Measurements from ENCODE around the gene RIC3.

RIC3 gene, protein sequence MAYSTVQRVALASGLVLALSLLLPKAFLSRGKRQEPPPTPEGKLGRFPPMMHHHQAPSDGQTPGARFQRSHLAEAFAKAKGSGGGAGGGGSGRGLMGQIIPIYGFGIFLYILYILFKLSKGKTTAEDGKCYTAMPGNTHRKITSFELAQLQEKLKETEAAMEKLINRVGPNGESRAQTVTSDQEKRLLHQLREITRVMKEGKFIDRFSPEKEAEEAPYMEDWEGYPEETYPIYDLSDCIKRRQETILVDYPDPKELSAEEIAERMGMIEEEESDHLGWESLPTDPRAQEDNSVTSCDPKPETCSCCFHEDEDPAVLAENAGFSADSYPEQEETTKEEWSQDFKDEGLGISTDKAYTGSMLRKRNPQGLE

DNA sequence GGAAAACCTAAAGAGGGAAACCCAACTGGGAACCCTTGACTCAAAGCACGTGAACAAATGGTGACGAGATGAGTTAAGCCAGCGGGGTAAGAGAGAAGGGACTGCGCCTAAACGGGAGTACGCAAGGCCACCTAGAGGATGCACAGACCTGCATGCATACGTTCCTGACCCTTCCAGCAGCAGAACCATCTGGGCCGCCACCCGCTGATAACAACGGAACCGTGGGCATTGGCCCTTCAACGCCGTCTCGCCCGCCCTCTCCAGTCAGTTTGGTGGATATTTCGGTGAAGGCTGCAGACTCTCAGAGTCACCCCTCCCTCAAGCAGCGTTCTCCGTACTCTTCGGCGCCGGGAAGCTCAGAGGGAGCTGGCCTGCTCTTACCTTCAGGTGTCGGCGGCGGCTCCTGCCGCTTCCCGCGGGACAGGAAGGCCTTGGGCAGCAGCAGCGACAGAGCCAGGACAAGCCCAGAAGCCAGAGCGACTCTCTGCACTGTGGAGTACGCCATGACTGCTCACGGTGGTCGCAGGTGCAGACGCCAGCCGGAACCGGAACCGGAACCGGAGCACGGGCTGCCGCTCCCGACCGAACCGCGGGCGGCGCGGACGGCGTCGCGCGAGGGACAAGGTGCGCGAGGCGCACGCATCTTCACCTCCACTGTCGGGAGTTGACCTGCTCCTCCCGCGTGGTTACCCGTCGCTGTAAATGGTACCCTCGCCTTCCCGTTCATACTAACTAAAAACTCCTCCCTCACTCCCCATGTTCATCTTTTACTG, at the start of gene RIC3:
TSS of gene RIC3 (minus strand) at position 541 of the 773 bp plus-strand sequence. CDS start at position 505, 36 bp downstream.
- DNase-seq (ENCODE audit: low read depth), result peak; percentile 34

DNA sequence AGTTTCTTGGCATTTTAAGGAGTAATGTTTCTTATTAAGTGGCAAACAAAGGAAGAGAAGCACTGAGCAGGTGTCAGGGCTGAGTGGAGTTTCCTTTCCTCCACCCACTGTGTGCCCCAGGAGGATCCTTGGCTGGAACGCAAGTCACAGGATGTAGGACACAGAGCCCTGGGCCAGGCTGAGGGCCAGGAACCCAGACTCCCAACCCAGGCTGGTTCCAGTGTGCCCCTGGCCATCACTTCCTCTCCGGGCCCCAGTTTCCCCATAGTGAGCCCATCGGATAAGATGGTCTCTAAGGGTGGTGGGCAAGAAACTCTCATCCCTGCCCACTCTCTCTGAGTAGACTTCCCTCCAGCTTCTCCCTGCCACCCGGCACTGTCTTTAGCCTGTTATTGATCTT, 49.6 kb upstream of the RIC3 start:
- DNase-seq (ENCODE audit: low read depth), result no peak

DNA sequence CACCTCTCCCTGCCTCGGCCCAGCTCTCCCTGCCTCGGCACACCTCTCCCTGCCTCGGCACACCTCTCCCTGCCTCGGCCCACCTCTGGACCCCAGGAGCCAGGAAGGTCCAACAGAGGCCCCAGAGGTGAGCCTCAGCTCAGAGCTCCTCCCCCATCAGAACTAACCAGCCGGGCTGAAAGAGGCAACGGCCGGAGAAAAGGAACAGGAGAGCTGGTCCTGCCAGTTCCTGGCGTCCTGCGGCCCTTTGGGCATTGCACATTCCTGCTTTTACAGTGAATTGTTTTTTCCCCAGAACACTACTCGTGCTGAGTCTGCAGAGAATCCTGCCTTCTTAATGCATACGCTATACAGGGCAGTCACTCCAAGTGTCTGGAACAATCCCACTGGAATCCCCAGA, 49.1 kb upstream of the RIC3 start:
- no peak for DNase-seq (ENCODE audit: low read depth)

DNA sequence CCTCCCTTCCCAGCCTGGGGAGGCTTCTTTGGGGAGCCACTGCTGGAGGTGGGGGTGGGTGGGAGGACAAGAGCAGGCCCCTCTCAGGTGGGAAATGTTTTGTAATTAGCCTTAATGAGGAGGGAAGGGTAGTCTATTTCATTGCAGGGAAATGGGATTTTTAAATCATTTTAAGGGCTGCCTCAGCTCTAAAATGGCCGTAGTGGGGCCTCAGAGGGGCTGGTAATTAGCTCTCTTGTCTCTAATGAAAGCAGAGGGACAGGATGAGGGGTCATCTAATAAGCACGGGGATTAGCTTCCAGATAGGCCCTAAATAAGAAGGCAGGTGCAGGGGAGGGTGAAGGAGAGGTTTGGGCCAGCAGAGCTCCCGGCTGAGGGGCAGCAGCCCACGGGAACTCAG, 48.3 kb upstream of the RIC3 start:
- no peak for DNase-seq (ENCODE audit: low read depth)

DNA sequence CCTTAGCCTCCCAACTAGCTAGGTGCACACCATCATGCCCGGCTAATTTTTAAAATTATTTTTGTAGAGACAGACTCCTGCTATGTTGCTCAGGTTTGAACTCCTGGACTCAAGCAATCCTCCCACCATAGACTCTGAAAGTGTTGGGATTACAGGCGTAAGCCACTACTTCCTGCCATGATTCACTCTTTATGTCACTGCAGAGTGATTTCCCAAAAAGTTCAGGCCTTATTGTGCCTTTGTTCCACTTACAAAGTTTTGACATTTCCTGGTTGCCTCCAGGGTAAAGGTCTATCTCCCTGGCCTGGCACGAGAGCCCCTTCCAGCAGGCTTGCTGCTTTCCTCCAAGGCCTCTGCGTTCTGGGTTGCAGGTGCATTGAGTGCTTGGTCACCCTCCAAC, 44.6 kb upstream of the RIC3 start:
- no peak for DNase-seq (ENCODE audit: low read depth)

DNA sequence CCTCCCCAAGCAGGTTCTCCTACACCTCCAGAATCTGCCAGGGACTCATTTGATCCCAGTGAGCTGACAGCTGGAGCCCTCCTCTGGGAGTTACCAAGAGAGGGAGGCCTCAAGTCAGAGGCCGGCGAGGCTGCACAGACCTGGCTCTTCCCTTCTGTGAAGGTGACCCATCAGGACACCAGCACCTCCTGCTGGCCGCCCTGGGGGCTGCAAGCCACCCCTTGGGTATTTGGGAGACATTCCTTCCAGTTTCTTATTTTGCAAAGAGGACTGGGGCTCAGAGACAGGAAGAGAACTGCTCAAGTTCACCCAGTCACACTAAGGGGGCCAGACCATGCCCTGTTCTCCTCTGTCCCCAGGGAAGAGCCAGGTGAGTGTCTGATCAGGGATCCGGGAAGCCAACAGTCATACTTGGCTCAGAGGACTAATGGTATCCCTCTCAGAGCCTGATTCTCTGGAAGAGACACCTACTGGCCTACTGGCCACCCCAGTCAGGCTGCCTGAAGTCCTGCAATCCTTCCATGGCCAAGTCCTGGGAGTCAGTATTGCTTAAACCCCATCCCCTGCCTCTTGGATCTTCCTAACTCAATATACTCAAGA, 40.5 kb upstream of the RIC3 start:
- DNase-seq (ENCODE audit: low read depth), result no peak

DNA sequence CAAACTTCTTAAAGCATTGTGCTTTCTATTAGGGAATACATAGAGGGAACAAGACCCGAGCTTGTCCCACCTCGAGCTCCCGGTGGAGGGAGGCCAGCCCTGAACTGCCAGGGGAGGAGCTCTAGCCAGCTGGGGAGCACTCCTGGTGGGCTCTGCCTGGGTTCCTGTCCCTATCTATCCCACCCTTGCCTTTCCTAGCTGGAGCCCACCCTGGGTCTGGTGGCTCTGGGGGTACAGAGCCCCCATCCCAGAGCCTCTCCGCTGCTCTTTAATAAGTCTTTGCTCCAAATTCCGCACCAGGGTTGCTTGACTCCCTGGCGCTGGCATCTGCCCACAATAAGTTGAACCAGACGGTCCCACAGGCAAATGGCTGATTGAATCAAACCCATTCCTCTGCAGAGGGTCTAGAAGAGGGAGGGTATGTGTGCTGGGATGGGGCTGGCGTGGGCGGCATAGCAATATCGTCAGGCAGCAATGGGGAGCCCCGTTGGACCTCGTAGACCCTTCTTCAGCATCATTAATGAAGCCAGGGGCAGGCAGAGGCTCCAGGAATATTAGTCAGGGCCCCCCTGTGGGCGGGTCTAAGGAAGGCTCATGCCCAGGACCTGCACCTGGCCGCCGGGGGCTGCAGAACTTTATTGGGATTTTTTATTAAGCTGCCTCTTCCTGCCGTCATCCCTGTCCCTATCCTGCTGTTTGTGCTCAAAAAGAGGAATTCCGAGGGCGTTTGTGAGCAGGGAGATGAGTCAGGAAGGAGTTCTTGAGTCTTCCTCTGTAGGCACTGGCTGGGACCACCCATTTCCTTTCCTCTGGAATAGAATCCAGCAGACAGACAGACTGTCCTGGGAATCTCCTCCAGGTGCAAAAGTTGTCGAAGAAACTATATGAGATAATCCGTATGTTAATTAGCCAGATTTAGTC, 38.5 kb upstream of the RIC3 start:
- DNase-seq (ENCODE audit: low read depth), result no peak

DNA sequence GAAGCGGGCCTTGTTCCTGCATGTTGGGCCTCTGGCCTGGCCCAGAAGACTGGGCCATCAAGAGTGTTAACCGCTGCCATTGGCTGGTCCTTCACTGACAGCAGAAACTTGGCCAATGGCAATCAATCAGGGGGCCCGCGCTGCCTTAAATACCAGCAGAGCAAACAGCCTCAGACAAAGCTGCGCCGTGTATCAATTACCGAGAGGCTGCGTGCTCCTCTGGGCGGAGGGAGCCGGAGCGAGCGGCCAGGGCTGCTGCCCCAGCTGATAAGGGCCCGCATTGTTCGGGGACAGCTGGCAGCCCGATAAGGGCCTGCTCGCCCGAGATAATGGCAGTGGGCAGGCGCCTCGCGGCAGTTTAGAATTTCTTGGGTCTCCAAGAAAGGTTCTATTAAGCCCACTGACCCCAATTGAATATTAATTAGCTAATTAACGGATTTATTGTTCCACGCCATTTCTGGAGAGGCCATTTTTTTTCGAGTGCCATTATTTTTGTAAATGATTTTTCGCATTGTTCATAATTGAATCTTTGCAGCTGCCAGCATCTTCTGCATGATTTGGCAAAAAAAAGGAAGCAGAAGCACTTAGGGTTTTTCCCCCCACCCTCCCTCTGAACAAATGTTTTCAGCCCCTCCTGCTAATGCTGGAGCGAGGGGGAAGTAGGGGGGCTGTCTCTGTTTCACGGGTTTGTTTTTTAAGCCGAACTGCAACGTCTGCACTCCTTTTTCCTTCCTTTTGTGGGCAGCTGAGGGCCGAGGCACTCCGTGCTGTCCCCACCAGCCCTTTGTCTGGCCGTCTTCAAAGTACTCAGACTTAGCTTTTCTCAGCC, 37.6 kb upstream of the RIC3 start:
- no peak for DNase-seq (ENCODE audit: low read depth)

DNA sequence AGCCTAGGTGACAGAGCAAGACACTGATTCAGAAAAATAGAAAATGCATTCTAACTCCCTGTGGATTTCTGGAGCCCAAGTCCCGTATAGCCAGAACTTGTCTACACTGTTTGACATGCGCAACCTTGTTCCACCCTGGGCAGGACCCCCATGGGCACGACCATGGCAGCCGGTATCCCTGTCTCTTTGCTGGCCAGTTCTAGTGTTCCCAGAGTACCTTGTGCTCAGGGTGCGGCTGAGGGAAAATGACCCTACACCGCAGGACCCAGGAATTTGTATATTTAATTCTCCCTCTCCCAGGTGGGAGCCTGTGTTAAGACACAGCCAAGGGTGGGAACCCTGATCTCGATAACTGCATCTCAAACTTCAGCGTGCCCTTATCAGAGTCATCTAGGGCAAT, 36.7 kb upstream of the RIC3 start:
- DNase-seq (ENCODE audit: low read depth), result no peak

DNA sequence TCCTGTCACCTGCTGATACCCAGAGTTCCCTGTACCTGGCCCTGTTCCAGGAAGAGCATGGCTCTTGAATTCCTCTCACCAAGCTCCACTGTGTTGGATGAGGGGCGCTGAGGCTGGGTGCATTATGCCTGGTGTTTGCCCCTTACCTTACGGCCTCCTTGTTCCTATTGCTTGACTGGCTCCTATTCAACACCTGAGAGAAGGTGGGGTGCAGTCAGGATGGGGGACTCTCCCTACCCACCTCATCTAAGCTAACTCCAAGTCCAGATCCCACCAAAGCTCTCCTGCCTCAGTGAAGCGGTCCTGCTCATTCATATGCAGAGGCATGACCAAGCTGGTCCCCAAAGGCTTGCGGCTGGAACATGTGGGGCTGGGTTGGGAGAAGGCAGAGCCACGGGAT, 35.8 kb upstream of the RIC3 start:
- DNase-seq (ENCODE audit: low read depth), result no peak

DNA sequence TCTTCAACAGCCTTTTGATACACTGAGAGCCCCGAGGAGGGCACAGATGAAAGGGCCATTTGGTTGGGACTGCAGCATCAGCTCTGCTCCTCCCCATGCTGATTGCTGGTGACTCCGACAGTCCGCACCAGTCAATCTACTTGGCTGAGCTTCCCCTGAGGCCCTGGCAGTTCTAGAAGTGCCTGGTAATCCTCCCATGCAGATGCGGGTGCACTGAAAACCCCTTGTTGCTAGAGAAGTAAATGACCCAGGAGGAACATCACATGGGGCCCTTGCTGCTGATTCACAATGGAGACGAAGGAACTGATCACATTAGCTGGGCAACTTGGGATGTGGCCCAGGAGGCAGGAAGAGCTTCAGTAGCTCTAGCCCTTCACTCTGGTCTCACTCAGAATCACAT, 35.2 kb upstream of the RIC3 start:
- DNase-seq (ENCODE audit: low read depth), result no peak

DNA sequence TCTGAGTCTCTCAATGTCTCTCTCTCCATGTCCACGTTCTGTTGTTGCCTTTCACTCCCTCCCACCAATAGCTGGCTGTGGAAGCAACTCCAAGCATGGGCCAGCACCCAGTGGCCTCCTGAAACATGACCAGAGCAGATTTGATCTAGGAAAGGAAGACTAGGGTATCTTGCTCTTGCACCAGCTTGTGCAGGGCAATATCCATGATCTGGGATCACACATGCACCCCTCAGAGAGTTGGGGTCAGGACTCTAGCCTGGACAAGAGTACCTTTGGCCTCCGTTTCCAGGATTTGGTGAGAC, 34.5 kb upstream of the RIC3 start:
- no peak for DNase-seq (ENCODE audit: low read depth)

DNA sequence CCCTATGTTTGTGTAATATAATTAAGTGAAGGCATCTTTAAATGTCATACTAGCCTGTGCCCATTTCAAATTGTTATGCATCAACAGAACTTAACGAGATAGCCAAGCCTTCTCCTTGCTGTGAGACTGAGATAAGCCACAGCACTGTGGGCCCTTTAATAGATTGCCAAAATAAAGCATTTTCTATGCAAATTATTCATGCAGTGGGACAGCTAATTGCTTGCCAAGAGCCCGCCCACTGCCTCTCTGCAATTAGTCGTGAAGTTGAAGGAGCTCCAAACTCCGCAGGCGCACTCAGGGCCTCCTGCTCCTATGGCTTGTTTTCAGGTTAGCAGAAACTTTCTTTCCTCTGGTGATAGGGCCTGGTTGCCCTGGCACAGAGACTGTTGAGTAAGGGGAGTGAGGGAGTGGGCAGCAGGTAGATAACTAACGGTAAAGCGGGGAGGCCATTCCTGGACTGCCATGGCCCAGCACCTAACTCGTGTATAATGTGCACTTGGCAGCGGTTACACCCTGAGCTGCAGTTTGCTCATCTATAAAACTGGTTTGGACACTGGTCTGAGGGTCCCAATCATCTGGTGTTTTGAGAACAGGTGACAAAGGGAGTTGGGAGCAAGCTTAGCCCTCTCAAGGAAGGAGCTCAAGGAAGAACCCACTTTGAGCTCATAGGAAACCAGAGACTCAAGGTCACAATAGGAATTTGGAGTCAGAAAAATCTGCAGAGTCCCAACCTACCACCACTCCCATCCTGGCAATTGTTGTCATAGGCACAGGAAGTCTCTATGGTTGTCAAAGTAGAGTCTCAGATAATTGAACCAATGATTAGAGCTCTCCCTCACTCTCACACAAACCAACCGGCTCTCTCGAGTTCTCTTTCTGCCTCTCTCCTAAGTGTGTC, 33.9 kb upstream of the RIC3 start:
- DNase-seq (ENCODE audit: low read depth), result no peak

DNA sequence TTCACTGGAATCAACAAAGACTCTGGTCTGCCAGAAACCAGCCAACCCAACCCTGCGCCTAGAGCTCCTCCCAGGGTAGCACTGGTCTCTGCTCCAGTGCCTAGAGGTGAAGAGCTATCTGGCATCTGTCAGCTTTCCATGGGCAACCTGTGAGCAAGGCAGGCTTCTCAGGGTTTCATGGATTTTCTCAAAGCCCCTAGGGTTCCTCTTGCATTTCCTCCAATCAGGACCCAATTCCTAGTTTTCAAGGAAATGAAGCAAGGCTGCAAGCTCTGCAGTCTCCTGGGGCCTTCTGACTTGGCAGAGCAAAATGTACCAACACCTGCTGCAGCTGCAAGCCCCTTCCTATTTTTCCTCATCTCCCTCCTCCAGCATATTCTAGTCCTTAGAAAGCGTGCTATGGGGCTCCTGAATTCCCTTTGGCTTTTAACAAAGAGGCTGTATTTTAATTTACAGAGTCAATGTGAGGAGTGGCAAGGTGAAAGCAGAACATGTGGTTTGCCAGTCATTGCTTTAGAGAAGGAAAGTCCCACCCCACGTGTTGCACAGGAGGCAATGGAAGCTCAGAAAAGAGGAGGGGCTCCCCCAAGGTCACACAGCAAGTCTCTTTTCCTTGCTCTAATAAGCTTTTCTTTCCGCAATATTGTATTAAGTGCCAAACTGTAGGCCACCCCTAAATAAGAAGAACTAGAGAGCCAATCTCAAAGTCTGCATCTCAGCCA, 33.0 kb upstream of the RIC3 start:
- DNase-seq (ENCODE audit: low read depth), result no peak

DNA sequence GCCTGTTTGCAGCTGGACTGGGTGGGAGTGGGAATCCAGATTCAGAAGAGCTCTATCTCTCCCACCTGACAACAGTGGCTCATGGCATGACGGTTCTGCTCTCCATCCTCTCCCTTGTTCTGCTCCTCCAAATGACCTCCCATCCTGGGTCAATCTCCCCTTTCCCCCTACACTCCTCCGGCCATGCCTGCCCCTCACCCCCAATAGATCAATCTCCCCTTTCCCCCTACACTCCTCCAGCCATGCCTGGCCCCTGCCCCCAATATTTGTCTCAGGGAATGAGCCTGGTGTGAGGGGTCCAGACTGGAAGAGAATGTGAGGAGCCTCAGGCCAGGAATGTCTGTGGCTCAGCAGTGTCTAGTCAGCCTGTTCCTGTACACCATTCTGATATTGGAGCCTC, 30.9 kb upstream of the RIC3 start:
- DNase-seq (ENCODE audit: low read depth), result no peak

DNA sequence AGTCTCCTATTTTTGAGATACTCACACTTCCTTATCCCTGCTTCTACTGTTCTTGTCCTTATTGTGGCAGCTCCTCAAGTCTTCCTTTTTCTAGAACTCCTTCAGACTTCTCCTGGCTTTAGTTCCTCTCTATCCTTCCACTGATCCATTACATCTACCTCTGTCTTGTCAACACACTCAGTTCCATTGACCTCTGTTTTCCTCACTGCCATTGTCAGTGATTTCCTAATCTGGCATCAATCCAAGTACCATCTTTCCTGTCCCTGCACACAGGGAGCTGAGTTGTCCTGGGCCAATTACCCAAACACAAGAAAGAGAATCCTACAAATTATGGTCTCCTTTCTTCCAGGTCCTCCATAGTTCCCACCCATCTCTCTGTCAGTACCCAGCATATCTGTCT, 27.9 kb upstream of the RIC3 start:
- no peak for DNase-seq (ENCODE audit: low read depth)

DNA sequence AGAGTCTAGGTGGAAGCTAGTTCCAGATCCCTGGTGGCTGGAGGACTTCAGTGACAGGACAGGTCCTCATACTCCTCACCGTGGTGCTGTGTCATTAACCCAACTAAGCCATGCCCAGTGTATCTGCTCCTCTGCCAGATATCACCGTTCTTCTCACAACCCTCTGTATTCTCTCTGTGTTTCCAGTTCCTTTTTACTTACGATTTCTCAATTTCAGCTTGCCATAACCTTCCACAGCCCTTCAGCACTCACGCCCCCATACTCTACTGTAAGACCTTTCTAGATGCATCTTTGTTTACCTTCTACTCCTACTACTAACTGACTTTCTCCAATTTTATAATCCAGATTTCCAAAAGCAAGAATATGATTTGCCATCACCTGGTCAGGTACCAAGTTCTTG, 26.1 kb upstream of the RIC3 start:
- DNase-seq (ENCODE audit: low read depth), result no peak

DNA sequence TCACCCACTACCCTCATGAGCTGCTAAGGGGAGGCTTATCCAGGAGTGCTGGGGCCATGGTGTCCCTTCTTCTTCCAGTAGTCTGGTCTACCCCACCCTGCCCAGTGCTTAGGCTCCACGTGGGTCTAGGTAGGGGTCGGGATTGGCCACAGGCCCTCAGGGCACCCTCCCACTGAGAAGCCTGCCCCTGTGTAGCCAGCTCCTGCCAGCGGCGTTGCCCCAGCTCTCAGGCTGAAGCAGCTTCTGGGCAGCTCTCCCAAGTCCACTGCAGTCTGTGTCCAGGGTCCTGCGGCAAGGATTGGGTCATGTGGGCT, 24.0 kb upstream of the RIC3 start:
- DNase-seq (ENCODE audit: low read depth), result no peak

DNA sequence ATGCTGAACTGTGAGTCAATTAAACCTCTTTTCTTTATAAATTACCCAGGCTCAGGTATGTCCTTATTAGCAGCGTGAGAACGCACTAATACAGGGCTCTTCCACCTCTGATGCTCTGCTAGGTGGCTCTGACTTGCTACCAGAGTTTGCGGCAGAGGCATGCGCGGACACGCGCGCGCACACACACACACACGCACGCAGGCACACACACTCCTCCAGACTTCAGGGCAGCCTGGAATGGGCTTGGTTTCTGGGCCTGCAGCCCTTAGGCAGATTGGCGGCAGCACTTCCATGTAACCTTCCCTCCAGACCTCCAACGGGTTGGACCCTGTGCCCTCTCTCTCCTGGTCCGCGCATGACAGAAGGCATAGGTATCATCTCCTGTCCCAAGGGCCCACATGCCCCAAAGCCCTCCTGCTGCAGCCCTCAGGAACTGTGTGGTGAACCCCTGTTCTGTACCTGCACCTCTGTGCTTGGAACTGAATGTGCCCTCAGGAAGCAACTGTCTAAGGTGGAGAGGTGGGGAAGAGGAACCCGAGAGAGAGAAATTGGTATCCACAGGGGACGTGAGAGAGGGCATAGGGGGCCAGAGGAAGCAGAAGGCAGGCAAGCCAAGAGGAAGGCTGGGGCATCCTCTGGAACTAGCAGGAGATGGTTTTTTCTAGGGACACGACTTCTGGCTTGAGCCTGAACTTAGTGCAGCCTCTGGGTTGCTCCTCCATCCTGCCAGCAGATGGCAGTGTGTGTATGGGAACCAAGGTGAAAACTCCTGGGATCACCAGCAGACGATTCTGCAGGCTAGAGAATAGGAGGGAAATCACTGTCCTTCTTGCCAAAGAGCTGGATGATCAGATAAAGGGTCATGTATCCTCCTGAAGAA, 23.4 kb upstream of the RIC3 start:
- peak; percentile 6 for DNase-seq (ENCODE audit: low read depth)

Measured in stimulated activated CD4-positive, alpha-beta T cell treated with anti-CD3 and anti-CD28 coated beads, Interleukin-2, amount 100 ng/mL, for 4 hours (primary cell).